Endothelial cell (in vitro differentiated cells): ENCODE measurements around the gene LRRC8B. TPM values are rescaled to one million over a fixed set of nuclear protein-coding genes. Genes with fewer than 3 reads are reported as not detected.

Source experiments
- DNase-seq: peaks from one replicate; pipeline ENCODE4 v3.0.0; 2021; ENCODE audit warnings: low spot score
- H3K27ac Mint-ChIP-seq: one replicate; pipeline ENCODE4 v1.8.0; 2021; ENCODE audit warnings: mixed read lengths, inconsistent platforms; ENCODE audit not compliant: unreplicated experiment
- H3K27me3 Mint-ChIP-seq: one replicate; pipeline ENCODE4 v1.8.0; 2021; ENCODE audit warnings: mild to moderate bottlenecking, moderate library complexity, mixed read lengths, inconsistent platforms; ENCODE audit not compliant: unreplicated experiment
- H3K36me3 Mint-ChIP-seq: one replicate; pipeline ENCODE4 v1.8.0; 2021; ENCODE audit warnings: mild to moderate bottlenecking, low read depth, mixed read lengths, inconsistent platforms; ENCODE audit not compliant: unreplicated experiment
- H3K4me1 Mint-ChIP-seq: one replicate; pipeline ENCODE4 v1.8.0; 2021; ENCODE audit warnings: mild to moderate bottlenecking, mixed read lengths, inconsistent platforms; ENCODE audit not compliant: unreplicated experiment
- H3K4me3 Mint-ChIP-seq: one replicate; pipeline ENCODE4 v1.8.0; 2021; ENCODE audit warnings: mild to moderate bottlenecking, mixed read lengths, inconsistent platforms; ENCODE audit not compliant: unreplicated experiment
- H3K9me3 Mint-ChIP-seq: one replicate; pipeline ENCODE4 v1.8.0; 2021; ENCODE audit warnings: mixed read lengths, inconsistent platforms; ENCODE audit not compliant: unreplicated experiment
- total RNA-seq: library from RNA; stranded (reverse); fragmentation: NEBNext Ultra II Directional; extraction: Animal tissue kit (Norgen Biotek cat#: 25700); gene quantifications from one replicate; pipeline ENCODE4 v1.2.1, GENCODE V29; 2021; ENCODE audit not compliant: unreplicated experiment
- TF ChIP-seq, protein P1 (sequence below): fragments of 200-600 bp; sonication (generic); IDR thresholded peaks from one replicate; pipeline ENCODE4 v1.5.0; 2021; ENCODE audit warnings: antibody characterized with exemption; ENCODE audit not compliant: unreplicated experiment

LRRC8B gene
- total RNA-seq, 1 donor from 2014 or later, result 14.5 TPM

GRCh38 chr1:89530444-89531089, 5.9 kb downstream of the LRRC8B start:
- DNase-seq, result no peak
- H3K4me1 Mint-ChIP-seq, result peaks cover 31% of the 10 kb centered on the region
- no peak overlapping the region for H3K27ac Mint-ChIP-seq
- TF ChIP-seq, protein P1, sequence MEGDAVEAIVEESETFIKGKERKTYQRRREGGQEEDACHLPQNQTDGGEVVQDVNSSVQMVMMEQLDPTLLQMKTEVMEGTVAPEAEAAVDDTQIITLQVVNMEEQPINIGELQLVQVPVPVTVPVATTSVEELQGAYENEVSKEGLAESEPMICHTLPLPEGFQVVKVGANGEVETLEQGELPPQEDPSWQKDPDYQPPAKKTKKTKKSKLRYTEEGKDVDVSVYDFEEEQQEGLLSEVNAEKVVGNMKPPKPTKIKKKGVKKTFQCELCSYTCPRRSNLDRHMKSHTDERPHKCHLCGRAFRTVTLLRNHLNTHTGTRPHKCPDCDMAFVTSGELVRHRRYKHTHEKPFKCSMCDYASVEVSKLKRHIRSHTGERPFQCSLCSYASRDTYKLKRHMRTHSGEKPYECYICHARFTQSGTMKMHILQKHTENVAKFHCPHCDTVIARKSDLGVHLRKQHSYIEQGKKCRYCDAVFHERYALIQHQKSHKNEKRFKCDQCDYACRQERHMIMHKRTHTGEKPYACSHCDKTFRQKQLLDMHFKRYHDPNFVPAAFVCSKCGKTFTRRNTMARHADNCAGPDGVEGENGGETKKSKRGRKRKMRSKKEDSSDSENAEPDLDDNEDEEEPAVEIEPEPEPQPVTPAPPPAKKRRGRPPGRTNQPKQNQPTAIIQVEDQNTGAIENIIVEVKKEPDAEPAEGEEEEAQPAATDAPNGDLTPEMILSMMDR, result no peak
- peaks cover 3% of the 10 kb centered on the region for H3K36me3 Mint-ChIP-seq
- H3K9me3 Mint-ChIP-seq, result no peaks in the 10 kb centered on the region
- H3K4me3 Mint-ChIP-seq, result no peak overlapping the region
- H3K27me3 Mint-ChIP-seq, result peaks cover 3% of the 10 kb centered on the region

DNA sequence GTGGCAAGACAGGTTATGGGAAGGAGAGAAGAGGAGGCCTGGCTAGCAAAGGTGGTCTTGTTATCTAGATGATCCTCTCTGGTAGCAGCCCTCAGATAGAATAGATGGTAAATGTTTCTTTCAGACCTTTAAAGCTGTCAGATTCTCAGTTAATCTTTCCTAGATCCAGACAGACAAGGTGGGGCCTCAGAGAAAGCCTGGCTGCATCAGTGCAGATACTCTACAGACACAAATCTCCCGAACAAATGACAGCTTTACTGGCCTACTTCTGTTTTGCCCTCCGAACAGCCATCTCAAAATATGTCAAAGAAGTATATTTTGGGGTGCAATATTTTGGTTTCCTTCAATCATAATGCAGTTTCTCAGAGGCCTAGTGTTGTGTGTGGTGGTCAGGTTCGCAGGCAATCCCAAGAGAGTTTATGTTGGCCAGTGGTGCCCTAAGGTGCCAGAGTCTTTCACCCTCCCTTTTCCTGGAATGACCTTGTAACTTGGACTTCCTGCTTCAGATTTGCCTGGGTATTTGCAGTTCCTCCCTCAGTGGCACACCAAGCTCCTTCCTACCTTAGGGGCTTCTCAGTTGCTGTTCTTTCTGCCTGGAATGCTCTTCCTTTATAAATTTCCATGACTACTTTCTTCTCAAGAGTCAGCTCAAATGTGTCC, 7.0 kb downstream of the LRRC8B start:
- no peak for DNase-seq
- Mint-ChIP-seq H3K36me3 (no peaks in the 10 kb centered on the region), H3K4me3 (no peak overlapping the region), H3K9me3 (no peaks in the 10 kb centered on the region), H3K4me1 (peaks cover 28% of the 10 kb centered on the region), H3K27me3 (peaks cover 3% of the 10 kb centered on the region), H3K27ac (no peak overlapping the region)
- TF ChIP-seq, protein P1, result no peak

- peaks cover 3% of the 10 kb centered on the region for H3K27me3 Mint-ChIP-seq
- TF ChIP-seq, protein P1, result no peak
- H3K9me3 Mint-ChIP-seq, result no peaks in the 10 kb centered on the region
- DNase-seq, result no peak
- H3K36me3 Mint-ChIP-seq, result no peaks in the 10 kb centered on the region
- no peak overlapping the region for H3K27ac Mint-ChIP-seq
- no peak overlapping the region for H3K4me3 Mint-ChIP-seq
- peaks cover 28% of the 10 kb centered on the region for H3K4me1 Mint-ChIP-seq
Observed at GRCh38 chr1:89532228-89532627, 7.6 kb downstream of the LRRC8B start.

DNA sequence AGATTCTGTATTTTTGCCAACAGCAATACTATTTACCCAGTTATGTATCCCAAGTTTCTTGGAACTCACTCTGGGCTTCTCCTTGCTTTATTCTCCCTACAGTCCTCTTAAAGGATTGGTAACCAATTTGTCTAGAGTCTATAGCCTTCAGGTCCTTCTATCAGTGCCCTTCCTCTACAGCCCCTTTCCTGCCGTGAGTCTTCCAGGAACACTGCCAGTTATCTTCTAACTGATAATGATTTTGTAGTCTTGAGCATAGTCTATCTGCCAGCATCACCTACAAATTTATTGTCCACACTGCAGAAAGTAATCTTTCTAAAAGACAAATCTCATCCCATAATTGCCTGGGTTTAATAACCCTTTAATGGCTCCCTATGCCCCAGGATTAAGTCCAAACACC, 8.2 kb downstream of the LRRC8B start:
- Mint-ChIP-seq H3K9me3 (no peaks in the 10 kb centered on the region), H3K4me1 (peaks cover 28% of the 10 kb centered on the region), H3K4me3 (no peak overlapping the region), H3K36me3 (no peaks in the 10 kb centered on the region), H3K27ac (no peak overlapping the region), H3K27me3 (peaks cover 3% of the 10 kb centered on the region)
- TF ChIP-seq, protein P1, result no peak
- no peak for DNase-seq

DNA sequence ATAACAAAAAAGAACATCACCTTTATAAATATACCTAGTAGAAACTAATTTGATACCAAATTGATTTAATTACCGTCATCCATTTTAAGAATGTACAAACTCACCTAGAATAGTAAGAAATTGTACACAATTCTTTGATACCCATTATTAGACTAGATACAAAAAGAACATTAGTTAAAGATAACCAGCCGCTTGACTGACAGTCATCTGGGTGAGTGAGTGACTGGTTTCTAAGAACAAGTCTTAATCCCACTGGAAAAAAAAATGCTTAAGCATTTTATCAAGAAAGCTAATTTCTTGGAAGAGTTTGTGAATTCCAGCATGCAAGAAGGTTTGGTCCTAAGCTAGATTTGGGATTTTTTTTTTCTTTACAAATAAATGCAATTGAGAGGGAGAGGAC, 10.9 kb downstream of the LRRC8B start:
- Mint-ChIP-seq H3K4me3 (no peak overlapping the region), H3K27ac (no peak overlapping the region), H3K4me1 (peaks cover 31% of the 10 kb centered on the region), H3K27me3 (peaks cover 3% of the 10 kb centered on the region), H3K36me3 (no peaks in the 10 kb centered on the region), H3K9me3 (no peaks in the 10 kb centered on the region)
- DNase-seq, result no peak
- TF ChIP-seq, protein P1, result no peak
